CD1c-positive myeloid dendritic cell (primary cell): Measurements from ENCODE around the gene PECR.
"Not testable (repeated sequence)": the region's sequence is repeated elsewhere in the genome, so short reads cannot be mapped to it uniquely, and the experiment has no call there.

Source experiments
- DNase-seq: peaks from one replicate; pipeline ENCODE4 v3.0.0-alpha.2; 2016; ENCODE audit errors: extremely low spot score

Gene PECR

DNA sequence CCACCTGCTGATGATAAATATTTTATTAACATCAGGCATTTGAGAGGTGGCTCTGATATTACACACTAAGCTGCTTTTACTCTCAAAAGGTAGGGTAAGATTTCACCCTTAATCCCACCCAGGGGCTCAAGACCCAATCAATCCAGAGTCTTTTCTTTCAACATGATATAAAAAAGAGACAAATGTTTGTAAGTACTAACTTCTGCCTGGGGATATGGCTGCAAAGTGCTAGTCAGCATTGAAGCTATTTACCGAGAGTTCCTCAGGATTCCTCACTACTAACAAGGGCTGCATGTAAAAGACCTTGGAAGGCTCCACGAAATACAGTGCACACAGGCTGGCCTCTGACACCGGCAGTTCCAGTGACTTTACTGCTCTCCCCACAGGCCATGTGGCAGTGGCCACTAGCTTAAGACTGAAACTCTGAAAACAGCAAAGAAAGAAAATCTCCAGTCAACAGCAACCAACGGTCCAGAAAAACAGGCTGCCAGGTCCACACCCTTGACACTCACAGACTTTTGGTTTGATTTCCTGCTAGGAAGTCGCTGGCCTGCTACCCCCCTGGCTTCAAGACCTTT, 79.4 kb downstream of the PECR start:
- no peak for DNase-seq

DNA sequence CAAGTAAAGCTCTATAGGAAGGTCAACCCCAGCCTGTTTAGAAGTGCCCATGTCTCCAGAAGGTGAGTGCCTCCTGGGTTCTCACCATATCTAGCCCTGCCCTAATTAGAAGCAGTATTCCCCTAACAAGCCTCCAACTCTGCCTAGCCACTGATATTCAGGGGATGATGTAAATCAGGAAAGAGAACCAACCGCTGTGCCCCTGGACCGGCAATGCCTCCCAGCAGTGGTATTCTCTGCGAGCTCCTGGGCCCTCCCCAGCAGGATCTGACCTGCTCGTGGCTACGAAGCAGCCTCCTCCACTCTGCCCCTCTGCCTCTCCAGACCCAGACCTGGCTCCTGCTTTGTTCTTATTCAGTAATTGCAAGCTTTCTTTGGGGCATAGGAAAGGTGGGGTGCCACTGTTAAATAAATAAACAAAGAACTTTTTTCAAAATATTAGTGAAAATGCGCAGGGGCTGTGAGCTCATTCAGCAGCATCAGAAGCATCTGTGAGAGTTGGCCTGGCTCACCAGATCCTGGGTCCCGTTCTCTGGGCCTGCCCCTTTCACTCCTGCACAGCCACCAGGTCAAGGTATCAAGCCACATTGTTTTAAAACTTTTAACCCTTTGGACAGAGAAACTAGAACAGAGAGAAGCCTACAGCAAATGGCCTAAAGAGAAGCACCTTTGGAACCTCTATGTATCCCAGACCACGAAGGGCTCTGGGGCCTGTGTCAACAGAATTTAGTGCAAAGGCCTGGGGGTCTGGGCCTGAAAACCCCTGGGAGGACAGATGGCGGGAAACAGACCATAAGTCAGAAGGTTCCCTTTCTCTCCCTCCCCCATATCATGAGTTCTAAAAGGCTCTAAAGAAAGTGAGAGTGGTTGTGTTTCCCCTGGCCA, 80.2 kb downstream of the PECR start:
- DNase-seq, result peak; percentile 21

DNA sequence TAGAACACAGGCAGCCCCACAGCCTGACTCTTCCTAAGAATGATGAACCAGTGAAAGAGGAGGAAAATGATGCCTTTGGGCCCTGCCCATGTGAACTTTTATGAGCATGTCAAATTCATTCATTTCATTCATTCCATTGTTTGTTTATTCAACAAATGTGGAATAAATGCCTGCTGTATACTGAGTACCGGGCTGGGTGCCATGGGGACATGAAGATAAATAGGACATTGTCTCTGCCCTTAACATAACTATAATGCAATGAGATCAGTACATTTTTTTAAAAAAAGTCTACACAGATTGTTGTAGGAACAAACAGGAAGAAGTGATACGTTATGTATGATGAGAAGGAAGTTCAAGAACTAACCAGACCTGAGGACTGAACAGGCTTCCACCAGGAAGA, 83.0 kb downstream of the PECR start:
- DNase-seq, result peak; percentile 22

DNA sequence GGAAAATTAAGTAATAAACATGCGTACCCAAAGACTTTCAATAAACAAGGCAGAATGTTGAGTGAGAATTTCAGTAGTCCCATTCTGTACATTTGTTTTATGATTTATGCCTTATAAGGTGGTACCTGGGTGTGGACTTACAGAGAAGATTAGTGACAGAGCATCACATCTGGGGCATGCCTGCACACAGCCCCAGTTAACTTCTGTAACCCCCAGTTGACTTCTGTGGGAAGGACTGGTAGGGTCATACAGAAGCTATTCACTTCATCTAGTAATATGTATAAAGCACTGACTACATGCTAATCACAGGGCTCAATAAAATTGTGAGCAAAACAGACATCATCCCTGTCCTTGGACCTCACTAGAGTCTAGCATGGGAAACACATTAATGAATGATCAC, 84.4 kb downstream of the PECR start:
- DNase-seq, result no peak

DNA sequence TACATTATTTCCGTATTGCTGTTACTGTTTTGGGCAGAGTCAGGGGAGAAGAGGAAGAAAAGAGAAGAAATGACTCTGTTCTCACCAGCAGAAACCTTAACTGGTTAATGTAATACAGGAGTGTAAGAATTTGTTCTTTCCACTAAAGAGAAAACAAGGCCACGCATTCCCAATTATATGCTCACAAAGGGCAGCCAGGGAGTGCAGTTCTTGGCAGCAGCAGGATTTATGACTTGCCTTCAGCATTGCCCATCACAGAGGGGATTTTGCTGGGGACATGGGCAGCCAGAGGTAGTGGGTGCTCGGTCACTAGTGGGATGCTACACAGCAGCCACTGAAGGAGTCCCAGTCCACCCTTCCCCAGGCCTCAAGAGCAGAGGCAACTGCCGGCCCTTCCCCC, 86.7 kb downstream of the PECR start:
- DNase-seq, result no peak

DNA sequence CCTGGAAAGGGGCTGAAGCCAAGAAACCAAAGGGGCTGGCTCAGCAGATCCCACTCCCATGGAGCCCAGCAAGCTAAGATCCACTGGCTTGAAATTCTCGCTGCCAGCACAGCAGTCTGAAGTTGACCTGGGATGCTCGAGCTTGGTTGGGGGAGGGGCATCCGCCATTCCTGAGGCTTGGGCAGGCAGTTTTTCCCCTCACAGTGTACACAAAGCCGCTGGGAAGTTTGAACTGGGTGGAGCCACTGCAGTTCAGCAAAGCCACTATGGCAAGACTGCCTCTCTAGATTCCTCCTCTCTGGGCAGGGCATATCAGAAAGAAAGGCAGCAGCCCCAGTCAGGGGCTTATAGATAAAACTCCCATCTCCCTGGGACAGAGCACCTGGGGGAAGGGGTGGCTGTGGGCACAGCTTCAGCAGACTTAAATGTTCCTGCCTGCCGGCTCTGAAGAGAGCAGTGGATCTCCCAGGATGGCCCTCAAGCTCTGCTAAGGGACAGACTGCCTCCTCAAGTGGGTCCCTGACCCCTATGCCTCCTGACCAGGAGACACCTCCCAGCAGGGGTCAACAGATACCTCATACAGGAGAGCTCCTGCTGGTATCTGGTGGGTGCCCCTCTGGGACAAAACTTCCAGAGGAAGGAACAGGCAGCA, 92.9 kb downstream of the PECR start:
- DNase-seq, result not testable (repeated sequence)
